Small intestine (tissue), 7 donors: ENCODE results near the gene DOHH. TPM values are rescaled to one million over a fixed set of nuclear protein-coding genes. Genes with fewer than 3 reads are reported as not detected.
"Not testable (repeated sequence)": the region's sequence is repeated elsewhere in the genome, so short reads cannot be mapped to it uniquely, and the experiment has no call there.

Experiments used
- DNase-seq, 2 donors: peaks; one replicate each; pipeline versions ENCODE4 v3.0.0 to v3.0.0-alpha.2; 2013
- FAIRE-seq: peaks from 2 replicates; lab custom pipeline; 2012; peaks lifted over from hg19 to GRCh38; lab: Jason Lieb, UNC
- H3K27ac ChIP-seq, 3 donors: one replicate each; pipeline ENCODE4 v1.5.1; 2013; ENCODE audit warnings: low read length in 2 of 3, mild to moderate bottlenecking in 2 of 3, control low read depth in 1 of 3, inconsistent platforms in 1 of 3, low read depth in 1 of 3, moderate library complexity in 1 of 3
- H3K27me3 ChIP-seq, 3 donors: one replicate each; pipeline ENCODE4 v1.6.1; 2013; ENCODE audit warnings: low read length in 3 of 3, inconsistent platforms in 1 of 3; ENCODE audit not compliant: control insufficient read depth in 3 of 3, insufficient read depth in 3 of 3
- H3K36me3 ChIP-seq, 3 donors: one replicate each; pipeline ENCODE4 v1.6.1; 2013; ENCODE audit warnings: low read length in 3 of 3, inconsistent platforms in 1 of 3, low read depth in 1 of 3, mild to moderate bottlenecking in 1 of 3, moderate library complexity in 1 of 3; ENCODE audit not compliant: control insufficient read depth in 3 of 3, insufficient read depth in 2 of 3
- H3K4me1 ChIP-seq, 3 donors: one replicate each; pipeline ENCODE4 v1.6.1; 2013; ENCODE audit warnings: low read length in 2 of 3, inconsistent platforms in 1 of 3, low read depth in 1 of 3, mild to moderate bottlenecking in 1 of 3, moderate library complexity in 1 of 3; ENCODE audit not compliant: control insufficient read depth in 3 of 3, insufficient read depth in 2 of 3
- H3K4me3 ChIP-seq, 3 donors: one replicate each; pipeline ENCODE4 v1.5.1; 2013; ENCODE audit warnings: low read length in 3 of 3, control low read depth in 1 of 3, inconsistent platforms in 1 of 3, low read depth in 1 of 3, mild to moderate bottlenecking in 1 of 3, moderate library complexity in 1 of 3
- H3K9me3 ChIP-seq, 2 donors: one replicate each; pipeline ENCODE4 v1.6.1; 2013; ENCODE audit warnings: low read depth in 1 of 2, low read length in 1 of 2; ENCODE audit not compliant: control insufficient read depth in 2 of 2, insufficient read depth in 1 of 2
- WGBS, 3 donors: extraction: QIAGEN DNeasy Blood & Tissue Kit; methylation state at CpG; one replicate each; pipeline ENCODE4 v1.1.7; 2013; 5-methylcytosine and 5-hydroxymethylcytosine counted together
- polyA plus RNA-seq, 4 donors: library from polyadenylated mRNA; stranded (reverse) in 3 of 4; unstranded in 1 of 4; fragments of 200-250 nt in 3 of 4; fragments of 120-200 nt in 1 of 4; gene quantifications; one replicate each; pipeline versions ENCODE4 v1.2.1 to v1.2.3, GENCODE V29; 2013
- donor health status: healthy with polysubstance abuse.
- donor health status: control.
- donor health status: control.
- donor health status: Bipolar disorder and iron deficiency.
- donor health status: healthy.

The DOHH gene
- polyA plus RNA-seq, 4 donors, result 5.4 to 18.4 (median 8.4) TPM

GRCh38 chr19:3532154-3532786 lies 31.8 kb upstream of the DOHH start:
- no peaks in the 10 kb centered on the region for H3K4me1 ChIP-seq
- no peak for FAIRE-seq
- 95 to 96% (median 96%) methylated on average over 28 to 33 of the region's 33 CpGs for WGBS, 3 donors
- no peak overlapping the region for H3K27ac ChIP-seq
- no peak overlapping the region for H3K4me3 ChIP-seq
- H3K36me3 ChIP-seq, result peaks cover 14 to 84% (median 43%) of the 10 kb centered on the region in 3 donors
- no peaks in the 10 kb centered on the region for H3K9me3 ChIP-seq
- H3K27me3 ChIP-seq, result no peaks in the 10 kb centered on the region
- DNase-seq, result no peak

DNA sequence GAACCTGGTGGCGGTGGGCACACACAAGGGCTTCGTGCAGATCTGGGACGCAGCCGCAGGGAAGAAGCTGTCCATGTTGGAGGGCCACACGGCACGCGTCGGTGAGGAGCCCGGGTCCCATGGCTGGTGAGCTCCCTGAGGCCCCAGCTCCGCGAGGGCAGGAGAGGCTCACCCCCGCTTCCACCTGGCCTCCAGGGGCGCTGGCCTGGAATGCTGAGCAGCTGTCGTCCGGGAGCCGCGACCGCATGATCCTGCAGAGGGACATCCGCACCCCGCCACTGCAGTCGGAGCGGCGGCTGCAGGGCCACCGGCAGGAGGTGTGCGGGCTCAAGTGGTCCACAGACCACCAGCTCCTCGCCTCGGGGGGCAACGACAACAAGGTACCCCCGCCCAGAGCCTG lies 31.2 kb upstream of the DOHH start:
- peaks cover 15 to 84% (median 46%) of the 10 kb centered on the region in 3 donors for H3K36me3 ChIP-seq
- no peak overlapping the region for H3K27ac ChIP-seq
- 93 to 96% (median 94%) methylated on average over 23 to 29 of the region's 29 CpGs for WGBS, 3 donors
- no peaks in the 10 kb centered on the region for H3K4me1 ChIP-seq
- H3K27me3 ChIP-seq, result no peaks in the 10 kb centered on the region
- H3K4me3 ChIP-seq, result no peak overlapping the region
- no peaks in the 10 kb centered on the region for H3K9me3 ChIP-seq
- DNase-seq (no peak), FAIRE-seq (no peak)

GRCh38 chr19:3530389-3530788 lies 29.9 kb upstream of the DOHH start:
- FAIRE-seq, result no peak

GRCh38 chr19:3529299-3529698 lies 28.8 kb upstream of the DOHH start:
- not testable (repeated sequence) for H3K27me3 ChIP-seq, FAIRE-seq, H3K4me1 ChIP-seq, DNase-seq, H3K4me3 ChIP-seq, H3K9me3 ChIP-seq, H3K27ac ChIP-seq
- WGBS, 3 donors, result 97 to 99% (median 99%) methylated on average over 7 of the region's 7 CpGs
- peaks cover 16 to 81% (median 33%) of the 10 kb centered on the region in 3 donors for H3K36me3 ChIP-seq

More at GRCh38 chr19:3530389-3530788, 29.9 kb upstream of the DOHH start:
- peaks cover 18 to 83% (median 39%) of the 10 kb centered on the region in 3 donors for H3K36me3 ChIP-seq
- WGBS, 3 donors, result 98 to 99% (median 99%) methylated on average over 12 of the region's 12 CpGs
- H3K4me1 ChIP-seq, result no peaks in the 10 kb centered on the region
- no peak for DNase-seq
- H3K27ac ChIP-seq, result no peak overlapping the region
- H3K27me3 ChIP-seq, result no peaks in the 10 kb centered on the region
- no peaks in the 10 kb centered on the region for H3K9me3 ChIP-seq
- H3K4me3 ChIP-seq, result no peak overlapping the region

GRCh38 chr19:3528539-3529211 lies 28.2 kb upstream of the DOHH start:
- no peak for DNase-seq
- no peak overlapping the region for H3K27ac ChIP-seq
- H3K36me3 ChIP-seq, result peaks cover 15 to 81% (median 31%) of the 10 kb centered on the region in 3 donors
- H3K27me3 ChIP-seq, result no peaks in the 10 kb centered on the region
- WGBS, 3 donors, result 94 to 98% (median 95%) methylated on average over 20 of the region's 20 CpGs
- FAIRE-seq, result no peak
- no peak overlapping the region for H3K4me3 ChIP-seq
- H3K4me1 ChIP-seq, result no peaks in the 10 kb centered on the region
- no peaks in the 10 kb centered on the region for H3K9me3 ChIP-seq

GRCh38 chr19:3528080-3528479 lies 27.6 kb upstream of the DOHH start:
- 97 to 99% (median 98%) methylated on average over 13 to 14 of the region's 14 CpGs for WGBS, 3 donors
- no peak for FAIRE-seq

GRCh38 chr19:3527238-3527910 lies 26.9 kb upstream of the DOHH start:
- H3K36me3 ChIP-seq, result peaks cover 20 to 81% (median 24%) of the 10 kb centered on the region in 3 donors
- no peaks in the 10 kb centered on the region for H3K9me3 ChIP-seq
- H3K4me3 ChIP-seq, result no peak overlapping the region
- H3K27ac ChIP-seq, result no peak overlapping the region
- H3K27me3 ChIP-seq, result no peaks in the 10 kb centered on the region
- DNase-seq, result no peak
- no peak for FAIRE-seq
- no peaks in the 10 kb centered on the region for H3K4me1 ChIP-seq
- WGBS, 3 donors, result 95 to 97% (median 97%) methylated on average over 14 to 21 of the region's 21 CpGs

More at GRCh38 chr19:3528080-3528479, 27.6 kb upstream of the DOHH start:
- H3K27me3 ChIP-seq, result no peaks in the 10 kb centered on the region
- no peak overlapping the region for H3K27ac ChIP-seq
- H3K36me3 ChIP-seq, result peaks cover 20 to 81% (median 25%) of the 10 kb centered on the region in 3 donors
- H3K9me3 ChIP-seq, result no peaks in the 10 kb centered on the region
- H3K4me3 ChIP-seq, result no peak overlapping the region
- no peak for DNase-seq
- H3K4me1 ChIP-seq, result no peaks in the 10 kb centered on the region

- Histone ChIP-seq H3K36me3 (peaks cover 17 to 81% (median 20%) of the 10 kb centered on the region in 3 donors), H3K4me3 (no peak overlapping the region), H3K9me3 (no peaks in the 10 kb centered on the region), H3K27ac (no peak overlapping the region), H3K4me1 (no peaks in the 10 kb centered on the region), H3K27me3 (no peaks in the 10 kb centered on the region)
- no peak for FAIRE-seq
- 91 to 96% (median 92%) methylated on average over 26 to 28 of the region's 28 CpGs for WGBS, 3 donors
- no peak for DNase-seq
Measured at GRCh38 chr19:3526507-3527237, 26.2 kb upstream of the DOHH start.
